Measurements from ENCODE around the gene PLEKHG4B. TPM values are rescaled to one million over a fixed set of nuclear protein-coding genes. Genes with fewer than 3 reads are reported as not detected.

Gene PLEKHG4B
- total RNA-seq, 1 donor from 2014 or later, result 49.4 TPM

- peaks cover 4% of the 10 kb centered on the region for H3K4me1 Mint-ChIP-seq (ENCODE audit: low read depth, unreplicated experiment)
- peaks cover 18% of the 10 kb centered on the region for H3K27me3 Mint-ChIP-seq (ENCODE audit: unreplicated experiment)
- peaks cover 10% of the 10 kb centered on the region for H3K36me3 Mint-ChIP-seq (ENCODE audit: unreplicated experiment)
- no peak overlapping the region for H3K4me3 Mint-ChIP-seq (ENCODE audit: unreplicated experiment)
- H3K9me3 Mint-ChIP-seq (ENCODE audit: unreplicated experiment), result peaks cover 18% of the 10 kb centered on the region
- DNase-seq, result no peak
- TF ChIP-seq, protein P1, sequence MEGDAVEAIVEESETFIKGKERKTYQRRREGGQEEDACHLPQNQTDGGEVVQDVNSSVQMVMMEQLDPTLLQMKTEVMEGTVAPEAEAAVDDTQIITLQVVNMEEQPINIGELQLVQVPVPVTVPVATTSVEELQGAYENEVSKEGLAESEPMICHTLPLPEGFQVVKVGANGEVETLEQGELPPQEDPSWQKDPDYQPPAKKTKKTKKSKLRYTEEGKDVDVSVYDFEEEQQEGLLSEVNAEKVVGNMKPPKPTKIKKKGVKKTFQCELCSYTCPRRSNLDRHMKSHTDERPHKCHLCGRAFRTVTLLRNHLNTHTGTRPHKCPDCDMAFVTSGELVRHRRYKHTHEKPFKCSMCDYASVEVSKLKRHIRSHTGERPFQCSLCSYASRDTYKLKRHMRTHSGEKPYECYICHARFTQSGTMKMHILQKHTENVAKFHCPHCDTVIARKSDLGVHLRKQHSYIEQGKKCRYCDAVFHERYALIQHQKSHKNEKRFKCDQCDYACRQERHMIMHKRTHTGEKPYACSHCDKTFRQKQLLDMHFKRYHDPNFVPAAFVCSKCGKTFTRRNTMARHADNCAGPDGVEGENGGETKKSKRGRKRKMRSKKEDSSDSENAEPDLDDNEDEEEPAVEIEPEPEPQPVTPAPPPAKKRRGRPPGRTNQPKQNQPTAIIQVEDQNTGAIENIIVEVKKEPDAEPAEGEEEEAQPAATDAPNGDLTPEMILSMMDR (IDR thresholded peaks at IDR 0.05; ENCODE audit: partially characterized antibody, unreplicated experiment), result no peak
- no peak overlapping the region for H3K27ac Mint-ChIP-seq (ENCODE audit: unreplicated experiment)
These were observed 49.2 kb downstream of the PLEKHG4B start for GRCh38 chr5:141211-141610.

- Mint-ChIP-seq H3K9me3 (ENCODE audit: unreplicated experiment) (peaks cover 20% of the 10 kb centered on the region), H3K4me3 (ENCODE audit: unreplicated experiment) (no peak overlapping the region), H3K27ac (ENCODE audit: unreplicated experiment) (no peak overlapping the region), H3K36me3 (ENCODE audit: unreplicated experiment) (peaks cover 11% of the 10 kb centered on the region), H3K27me3 (ENCODE audit: unreplicated experiment) (peaks cover 18% of the 10 kb centered on the region), H3K4me1 (ENCODE audit: low read depth, unreplicated experiment) (peaks cover 4% of the 10 kb centered on the region)
- TF ChIP-seq, protein P1 (IDR thresholded peaks at IDR 0.05; ENCODE audit: partially characterized antibody, unreplicated experiment), result no peak
- no peak for DNase-seq
These were observed 49.8 kb downstream of the PLEKHG4B start for GRCh38 chr5:141761-142160.

DNA sequence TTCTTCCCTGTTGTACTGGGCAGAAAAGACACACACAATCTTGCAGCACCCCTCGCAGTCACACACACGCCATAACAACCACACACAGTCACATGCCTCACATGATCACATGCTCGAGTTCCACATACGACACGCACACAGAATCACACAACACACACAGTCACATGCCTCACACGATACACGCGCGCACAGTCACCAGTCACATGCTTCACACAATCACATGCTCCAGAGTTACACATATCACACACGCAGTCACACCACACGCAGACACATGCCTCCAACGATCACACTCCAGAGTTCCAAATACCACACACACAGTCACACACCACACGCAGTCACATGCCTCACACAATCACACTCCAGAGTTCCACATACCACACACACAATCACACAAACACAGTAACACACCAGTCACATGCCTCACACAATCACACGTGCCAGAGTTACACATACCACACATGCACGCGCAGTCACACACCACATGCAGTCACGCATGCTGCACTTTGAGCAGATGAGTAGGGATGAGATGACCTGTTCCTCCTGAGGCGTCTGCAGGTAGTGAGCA, 50.4 kb downstream of the PLEKHG4B start:
- H3K9me3 Mint-ChIP-seq (ENCODE audit: unreplicated experiment), result peaks cover 21% of the 10 kb centered on the region
- H3K36me3 Mint-ChIP-seq (ENCODE audit: unreplicated experiment), result peaks cover 17% of the 10 kb centered on the region
- TF ChIP-seq, protein P1 (IDR thresholded peaks at IDR 0.05; ENCODE audit: partially characterized antibody, unreplicated experiment), result no peak
- no peak overlapping the region for H3K4me3 Mint-ChIP-seq (ENCODE audit: unreplicated experiment)
- H3K27ac Mint-ChIP-seq (ENCODE audit: unreplicated experiment), result peak overlapping the region; percentile 30
- peaks cover 15% of the 10 kb centered on the region for H3K27me3 Mint-ChIP-seq (ENCODE audit: unreplicated experiment)
- H3K4me1 Mint-ChIP-seq (ENCODE audit: low read depth, unreplicated experiment), result peaks cover 4% of the 10 kb centered on the region
- no peak for DNase-seq

GRCh38 chr5:143041-143440, 51.1 kb downstream of the PLEKHG4B start:
- Mint-ChIP-seq H3K4me3 (ENCODE audit: unreplicated experiment) (no peak overlapping the region), H3K27ac (ENCODE audit: unreplicated experiment) (no peak overlapping the region), H3K36me3 (ENCODE audit: unreplicated experiment) (peaks cover 24% of the 10 kb centered on the region)

DNA sequence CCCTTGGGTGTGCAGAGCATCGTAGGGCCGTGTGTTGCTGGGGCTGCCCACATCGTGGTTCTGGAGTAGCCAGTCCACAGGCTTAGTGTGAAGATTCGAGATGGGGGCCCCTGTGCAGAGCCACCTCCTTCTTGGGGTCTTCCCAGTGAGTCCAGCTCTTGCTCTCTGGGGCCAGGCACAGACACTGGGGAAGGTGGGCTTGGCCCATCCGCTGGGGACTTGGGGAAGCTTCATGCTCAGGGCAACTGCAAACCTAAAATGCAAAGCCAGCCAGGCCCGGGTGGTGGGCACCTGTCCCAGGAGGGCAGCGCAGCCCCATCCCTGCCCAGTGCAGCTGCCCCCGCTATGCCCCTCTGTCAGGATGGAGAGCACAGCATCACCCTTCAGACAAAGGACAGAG, 53.0 kb downstream of the PLEKHG4B start:
- Mint-ChIP-seq H3K4me1 (ENCODE audit: low read depth, unreplicated experiment) (no peaks in the 10 kb centered on the region), H3K27me3 (ENCODE audit: unreplicated experiment) (peaks cover 12% of the 10 kb centered on the region), H3K27ac (ENCODE audit: unreplicated experiment) (no peak overlapping the region), H3K4me3 (ENCODE audit: unreplicated experiment) (no peak overlapping the region), H3K9me3 (ENCODE audit: unreplicated experiment) (peaks cover 29% of the 10 kb centered on the region), H3K36me3 (ENCODE audit: unreplicated experiment) (peaks cover 33% of the 10 kb centered on the region)
- TF ChIP-seq, protein P1 (IDR thresholded peaks at IDR 0.05; ENCODE audit: partially characterized antibody, unreplicated experiment), result no peak
- no peak for DNase-seq

More at GRCh38 chr5:143041-143440, 51.1 kb downstream of the PLEKHG4B start:
- Mint-ChIP-seq H3K4me1 (ENCODE audit: low read depth, unreplicated experiment) (peaks cover 4% of the 10 kb centered on the region), H3K27me3 (ENCODE audit: unreplicated experiment) (peaks cover 16% of the 10 kb centered on the region), H3K9me3 (ENCODE audit: unreplicated experiment) (peaks cover 27% of the 10 kb centered on the region)
- TF ChIP-seq, protein P1 (IDR thresholded peaks at IDR 0.05; ENCODE audit: partially characterized antibody, unreplicated experiment), result no peak
- no peak for DNase-seq

All from glutamatergic neuron (in vitro differentiated cells).